ENCODE results near the gene JARID2.

JARID2 gene

GRCh38 chr6:15517600-15517999, 271.7 kb downstream of the JARID2 start:
- intact Hi-C loops (cut with DNase I) = loop anchor here (10.0 kb wide), 1 partner anchor 107 kb away; no protein-coding TSS in a partner anchor
- DNase-seq = peak in 1 of 42 donors; percentile 9

GRCh38 chr6:15518057-15518456, 272.2 kb downstream of the JARID2 start:
- intact Hi-C loops (cut with DNase I) = loop anchor here (10.0 kb wide), 1 partner anchor 107 kb away; no protein-coding TSS in a partner anchor

GRCh38 chr6:15518878-15519277, 273.0 kb downstream of the JARID2 start:
- intact Hi-C loops (cut with DNase I) = loop anchor here (10.0 kb wide), 1 partner anchor 106 kb away; no protein-coding TSS in a partner anchor
- DNase-seq = peak in 2 of 42 donors; percentile 3 to 10

More at GRCh38 chr6:15518057-15518456, 272.2 kb downstream of the JARID2 start:
- peak in 32 of 42 donors; percentile 26 to 81 (median 60) for DNase-seq

GRCh38 chr6:15519681-15520080, 273.8 kb downstream of the JARID2 start:
- DNase-seq = peak in 3 of 42 donors; percentile 5 to 18 (median 11)
- intact Hi-C loops (cut with DNase I) = loop anchor here (10.0 kb wide), 1 partner anchor 105 kb away; no protein-coding TSS in a partner anchor

GRCh38 chr6:15520626-15521203, 274.8 kb downstream of the JARID2 start:
- peak in 8 of 42 donors; percentile 4 to 45 (median 25) for DNase-seq
- intact Hi-C loops (cut with DNase I) = no loop called here

- peak in 10 of 42 donors; percentile 7 to 71 (median 40) for DNase-seq
- intact Hi-C loops (cut with DNase I) = no loop called here
Observed at GRCh38 chr6:15521582-15521981, 275.7 kb downstream of the JARID2 start.

GRCh38 chr6:15522026-15522425, 276.2 kb downstream of the JARID2 start:
- peak in 8 of 42 donors; percentile 6 to 39 (median 19) for DNase-seq
- intact Hi-C loops (cut with DNase I) = no loop called here

GRCh38 chr6:15522427-15522826, 276.6 kb downstream of the JARID2 start:
- intact Hi-C loops (cut with DNase I) = no loop called here
- peak in 9 of 42 donors; percentile 2 to 35 (median 16) for DNase-seq

GRCh38 chr6:15522856-15523529, 277.1 kb downstream of the JARID2 start:
- intact Hi-C loops (cut with DNase I) = no loop called here
- DNase-seq = peak in 8 of 42 donors; percentile 7 to 36 (median 12)

GRCh38 chr6:15523679-15524630, 278.1 kb downstream of the JARID2 start:
- DNase-seq = peak in 10 of 42 donors; percentile 1 to 28 (median 4)

GRCh38 chr6:15524861-15525401, 279.1 kb downstream of the JARID2 start:
- intact Hi-C loops (cut with DNase I) = no loop called here
- peak in 8 of 42 donors; percentile 1 to 26 (median 7) for DNase-seq

More at GRCh38 chr6:15523679-15524630, 278.1 kb downstream of the JARID2 start:
- intact Hi-C loops (cut with DNase I) = no loop called here

- peak in 6 of 42 donors; percentile 2 to 39 (median 22) for DNase-seq
- intact Hi-C loops (cut with DNase I) = no loop called here
Observed at GRCh38 chr6:15526212-15526701, 280.4 kb downstream of the JARID2 start.

GRCh38 chr6:15527838-15528617, 282.2 kb downstream of the JARID2 start:
- intact Hi-C loops (cut with DNase I) = no loop called here
- peak in 5 of 42 donors; percentile 1 to 29 (median 6) for DNase-seq

GRCh38 chr6:15528870-15529269, 283.0 kb downstream of the JARID2 start:
- DNase-seq = peak in 2 of 42 donors; percentile 3 to 24

GRCh38 chr6:15530411-15530810, 284.5 kb downstream of the JARID2 start:
- intact Hi-C loops (cut with DNase I) = no loop called here
- peak in 3 of 42 donors; percentile 13 to 37 (median 34) for DNase-seq

More at GRCh38 chr6:15528870-15529269, 283.0 kb downstream of the JARID2 start:
- intact Hi-C loops (cut with DNase I) = no loop called here

GRCh38 chr6:15531973-15532372, 286.1 kb downstream of the JARID2 start:
- intact Hi-C loops (cut with DNase I) = no loop called here
- peak in 2 of 42 donors; percentile 30 to 37 for DNase-seq

GRCh38 chr6:15533379-15534026, 287.6 kb downstream of the JARID2 start:
- intact Hi-C loops (cut with DNase I) = no loop called here

More at GRCh38 chr6:15533379-15534026, 287.6 kb downstream of the JARID2 start:
- peak in 1 of 42 donors; percentile 32 for DNase-seq

Data from head of caudate nucleus (tissue), 42 donors.